Measurements from ENCODE around the gene ZFAND3. TPM values are rescaled to one million over a fixed set of nuclear protein-coding genes. Genes with fewer than 3 reads are reported as not detected.

The ZFAND3 gene
- polyA plus RNA-seq, 2 of the 4 experiments (the other 2 are of a cell fraction) = 12.0 to 50.0 TPM

- H3K27ac ChIP-seq = no peak overlapping the region
- H3K4me3 ChIP-seq = no peak overlapping the region
- TF ChIP-seq ZFP36 (IDR thresholded peaks at IDR 0.05; ENCODE audit: borderline replicate concordance, partially characterized antibody) = no peak
- no peak for TF ChIP-seq MAZ (IDR thresholded peaks at IDR 0.05; ENCODE audit: borderline replicate concordance, low read depth, low read length)
- TF ChIP-seq RNF2 (IDR thresholded peaks at IDR 0.05; ENCODE audit: borderline replicate concordance, low read depth) = no peak
- no peak for TF ChIP-seq HEYL (CRISPR knock-in tag; IDR thresholded peaks at IDR 0.05)
- no peak for TF ChIP-seq MAFK (IDR thresholded peaks at IDR 0.05; ENCODE audit: partially characterized antibody)
- TF ChIP-seq POLR2A (IDR thresholded peaks at IDR 0.05; ENCODE audit: low read length) = no peak
- no peak for TF ChIP-seq JUNB (IDR thresholded peaks at IDR 0.05)
- TF ChIP-seq HMGXB4 (CRISPR knock-in tag; IDR thresholded peaks at IDR 0.05; ENCODE audit: borderline replicate concordance) = no peak
- TF ChIP-seq HDAC2 (IDR thresholded peaks at IDR 0.05) = no peak
- no peak for TF ChIP-seq EP300 (IDR thresholded peaks at IDR 0.05)
- TF ChIP-seq, protein P1, sequence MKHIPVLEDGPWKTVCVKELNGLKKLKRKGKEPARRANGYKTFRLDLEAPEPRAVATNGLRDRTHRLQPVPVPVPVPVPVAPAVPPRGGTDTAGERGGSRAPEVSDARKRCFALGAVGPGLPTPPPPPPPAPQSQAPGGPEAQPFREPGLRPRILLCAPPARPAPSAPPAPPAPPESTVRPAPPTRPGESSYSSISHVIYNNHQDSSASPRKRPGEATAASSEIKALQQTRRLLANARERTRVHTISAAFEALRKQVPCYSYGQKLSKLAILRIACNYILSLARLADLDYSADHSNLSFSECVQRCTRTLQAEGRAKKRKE (CRISPR knock-in tag; IDR thresholded peaks at IDR 0.05; ENCODE audit: low read depth) = no peak
- no peak for TF ChIP-seq ZSCAN20 (CRISPR knock-in tag; IDR thresholded peaks at IDR 0.05)
- no peak for TF ChIP-seq FOSB (CRISPR knock-in tag; IDR thresholded peaks at IDR 0.05)
- TF ChIP-seq FOXS1 (CRISPR knock-in tag; IDR thresholded peaks at IDR 0.05) = no peak
- no peak for TF ChIP-seq NPAS2 (CRISPR knock-in tag; IDR thresholded peaks at IDR 0.05; ENCODE audit: borderline replicate concordance)
- CTCF ChIA-PET = no interaction called here
- DNase-seq (ENCODE audit: low read depth in 1 of 2, low spot score in 1 of 2) = peak in 1 of 2 experiments; percentile 4
- no peaks in the 10 kb centered on the region for H3K9me3 ChIP-seq
- H3K4me1 ChIP-seq = peaks cover 37% of the 10 kb centered on the region
- 51% methylated on average over 4 of the region's 4 CpGs for WGBS (ENCODE audit: missing lambda C conversion rate)
- FAIRE-seq = no peak
- peak overlapping the region; percentile 69 for H3K4me2 ChIP-seq
- POLR2A ChIA-PET = no interaction called here
- 0 out of 6 replicates have a peak, but pooled peaks of 1 of the 2 experiments have one; percentile 43 for ATAC-seq
Observed at GRCh38 chr6:38078671-38079070, 259.1 kb downstream of the ZFAND3 start.

- Histone ChIP-seq H3K4me2 (peak overlapping the region; percentile 69), H3K4me1 (peaks cover 37% of the 10 kb centered on the region), H3K4me3 (no peak overlapping the region), H3K27ac (no peak overlapping the region), H3K9me3 (no peaks in the 10 kb centered on the region)
- ChIA-PET POLR2A (no interaction called here), CTCF (no interaction called here)
- FAIRE-seq (no peak), DNase-seq (ENCODE audit: low read depth in 1 of 2, low spot score in 1 of 2) (no peak), ATAC-seq (no peak)
- WGBS (ENCODE audit: missing lambda C conversion rate) = 100% methylated on average over 1 of the region's 1 CpG
- no peak for TF ChIP-seq E2F6 (IDR thresholded peaks at IDR 0.05; ENCODE audit: borderline replicate concordance, low read depth)
- TF ChIP-seq TFCP2L1 (CRISPR knock-in tag; IDR thresholded peaks at IDR 0.05) = no peak
- no peak for TF ChIP-seq ZNF302 (CRISPR knock-in tag; IDR thresholded peaks at IDR 0.05)
- no peak for TF ChIP-seq HES2 (IDR thresholded peaks at IDR 0.05)
- no peak for TF ChIP-seq HOXB13 (CRISPR knock-in tag; IDR thresholded peaks at IDR 0.05; ENCODE audit: low read depth)
- TF ChIP-seq MAZ (IDR thresholded peaks at IDR 0.05; ENCODE audit: borderline replicate concordance, low read depth, low read length) = no peak
- TF ChIP-seq HOXB5 (CRISPR knock-in tag; IDR thresholded peaks at IDR 0.05) = no peak
- TF ChIP-seq, protein P2, sequence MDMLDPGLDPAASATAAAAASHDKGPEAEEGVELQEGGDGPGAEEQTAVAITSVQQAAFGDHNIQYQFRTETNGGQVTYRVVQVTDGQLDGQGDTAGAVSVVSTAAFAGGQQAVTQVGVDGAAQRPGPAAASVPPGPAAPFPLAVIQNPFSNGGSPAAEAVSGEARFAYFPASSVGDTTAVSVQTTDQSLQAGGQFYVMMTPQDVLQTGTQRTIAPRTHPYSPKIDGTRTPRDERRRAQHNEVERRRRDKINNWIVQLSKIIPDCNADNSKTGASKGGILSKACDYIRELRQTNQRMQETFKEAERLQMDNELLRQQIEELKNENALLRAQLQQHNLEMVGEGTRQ (IDR thresholded peaks at IDR 0.05) = no peak
- TF ChIP-seq, protein P3, sequence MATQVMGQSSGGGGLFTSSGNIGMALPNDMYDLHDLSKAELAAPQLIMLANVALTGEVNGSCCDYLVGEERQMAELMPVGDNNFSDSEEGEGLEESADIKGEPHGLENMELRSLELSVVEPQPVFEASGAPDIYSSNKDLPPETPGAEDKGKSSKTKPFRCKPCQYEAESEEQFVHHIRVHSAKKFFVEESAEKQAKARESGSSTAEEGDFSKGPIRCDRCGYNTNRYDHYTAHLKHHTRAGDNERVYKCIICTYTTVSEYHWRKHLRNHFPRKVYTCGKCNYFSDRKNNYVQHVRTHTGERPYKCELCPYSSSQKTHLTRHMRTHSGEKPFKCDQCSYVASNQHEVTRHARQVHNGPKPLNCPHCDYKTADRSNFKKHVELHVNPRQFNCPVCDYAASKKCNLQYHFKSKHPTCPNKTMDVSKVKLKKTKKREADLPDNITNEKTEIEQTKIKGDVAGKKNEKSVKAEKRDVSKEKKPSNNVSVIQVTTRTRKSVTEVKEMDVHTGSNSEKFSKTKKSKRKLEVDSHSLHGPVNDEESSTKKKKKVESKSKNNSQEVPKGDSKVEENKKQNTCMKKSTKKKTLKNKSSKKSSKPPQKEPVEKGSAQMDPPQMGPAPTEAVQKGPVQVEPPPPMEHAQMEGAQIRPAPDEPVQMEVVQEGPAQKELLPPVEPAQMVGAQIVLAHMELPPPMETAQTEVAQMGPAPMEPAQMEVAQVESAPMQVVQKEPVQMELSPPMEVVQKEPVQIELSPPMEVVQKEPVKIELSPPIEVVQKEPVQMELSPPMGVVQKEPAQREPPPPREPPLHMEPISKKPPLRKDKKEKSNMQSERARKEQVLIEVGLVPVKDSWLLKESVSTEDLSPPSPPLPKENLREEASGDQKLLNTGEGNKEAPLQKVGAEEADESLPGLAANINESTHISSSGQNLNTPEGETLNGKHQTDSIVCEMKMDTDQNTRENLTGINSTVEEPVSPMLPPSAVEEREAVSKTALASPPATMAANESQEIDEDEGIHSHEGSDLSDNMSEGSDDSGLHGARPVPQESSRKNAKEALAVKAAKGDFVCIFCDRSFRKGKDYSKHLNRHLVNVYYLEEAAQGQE (IDR thresholded peaks at IDR 0.05) = no peak
- no peak for TF ChIP-seq BHLHE40 (IDR thresholded peaks at IDR 0.05; ENCODE audit: low read depth, low read length)
- no peak for TF ChIP-seq TP53 (CRISPR knock-in tag; IDR thresholded peaks at IDR 0.05)
- no peak for TF ChIP-seq JUN (IDR thresholded peaks at IDR 0.05)
- no peak for TF ChIP-seq HEYL (CRISPR knock-in tag; IDR thresholded peaks at IDR 0.05)
- no peak for TF ChIP-seq HMGXB4 (CRISPR knock-in tag; IDR thresholded peaks at IDR 0.05; ENCODE audit: borderline replicate concordance)
- no peak for TF ChIP-seq RNF2 (IDR thresholded peaks at IDR 0.05; ENCODE audit: borderline replicate concordance, low read depth)
- no peak for TF ChIP-seq PBX3 (IDR thresholded peaks at IDR 0.05)
Observed at GRCh38 chr6:38079107-38079506, 259.6 kb downstream of the ZFAND3 start.

All from A549 (cell line).